Adrenal gland (tissue), 5 donors: ENCODE data around the gene WDR47.

ENCODE experiments used
- POLR2A ChIP-seq, 2 donors: fragments of 450-650 bp; IDR thresholded peaks; one replicate each; pipeline ENCODE4 v1.6.1; 2017; ENCODE audit warnings: antibody characterized with exemption in 2 of 2, mild to moderate bottlenecking in 2 of 2, moderate library complexity in 1 of 2
- TF ChIP-seq, protein P1 (sequence below), 6 experiments: fragments of 450-650 bp in 4 of 6; fragments of 200-600 bp in 2 of 6; sonication (generic) in 1 of 6; IDR thresholded peaks; 1 replicate in 5 of 6; 2 replicates in 1 of 6; pipeline versions ENCODE4 v1.5.1 to v1.8.0; 2016 to 2021; ENCODE audit warnings: antibody characterized with exemption in 6 of 6, mild to moderate bottlenecking in 2 of 6, moderate library complexity in 1 of 6
- donor health status: DM: no; HTN: no; CAD: no.

DNA sequence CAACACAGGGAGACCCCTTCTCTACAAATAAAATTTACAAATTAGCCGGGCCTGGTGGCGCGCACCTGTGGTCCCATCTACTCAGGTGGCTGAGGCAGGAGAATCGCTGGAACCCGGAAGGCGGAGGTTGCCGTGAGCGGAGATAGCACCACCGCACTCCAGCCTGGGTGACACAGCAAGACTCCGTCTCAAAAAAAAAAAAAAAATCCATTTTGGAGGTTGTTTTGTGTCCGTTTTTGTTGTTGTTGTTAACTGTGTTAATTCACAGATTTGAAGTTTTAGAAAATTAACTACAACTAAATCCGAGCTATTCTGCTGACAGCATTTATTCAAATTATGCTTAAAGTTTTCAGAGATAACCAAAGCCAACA is 79.2 kb downstream of the WDR47 start:
- TF ChIP-seq, protein P1, sequence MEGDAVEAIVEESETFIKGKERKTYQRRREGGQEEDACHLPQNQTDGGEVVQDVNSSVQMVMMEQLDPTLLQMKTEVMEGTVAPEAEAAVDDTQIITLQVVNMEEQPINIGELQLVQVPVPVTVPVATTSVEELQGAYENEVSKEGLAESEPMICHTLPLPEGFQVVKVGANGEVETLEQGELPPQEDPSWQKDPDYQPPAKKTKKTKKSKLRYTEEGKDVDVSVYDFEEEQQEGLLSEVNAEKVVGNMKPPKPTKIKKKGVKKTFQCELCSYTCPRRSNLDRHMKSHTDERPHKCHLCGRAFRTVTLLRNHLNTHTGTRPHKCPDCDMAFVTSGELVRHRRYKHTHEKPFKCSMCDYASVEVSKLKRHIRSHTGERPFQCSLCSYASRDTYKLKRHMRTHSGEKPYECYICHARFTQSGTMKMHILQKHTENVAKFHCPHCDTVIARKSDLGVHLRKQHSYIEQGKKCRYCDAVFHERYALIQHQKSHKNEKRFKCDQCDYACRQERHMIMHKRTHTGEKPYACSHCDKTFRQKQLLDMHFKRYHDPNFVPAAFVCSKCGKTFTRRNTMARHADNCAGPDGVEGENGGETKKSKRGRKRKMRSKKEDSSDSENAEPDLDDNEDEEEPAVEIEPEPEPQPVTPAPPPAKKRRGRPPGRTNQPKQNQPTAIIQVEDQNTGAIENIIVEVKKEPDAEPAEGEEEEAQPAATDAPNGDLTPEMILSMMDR (IDR thresholded peaks at IDR 0.05) = no peak
- no peak for TF ChIP-seq POLR2A (IDR thresholded peaks at IDR 0.05)
